ENCODE data around the gene TAX1BP3.

DNA sequence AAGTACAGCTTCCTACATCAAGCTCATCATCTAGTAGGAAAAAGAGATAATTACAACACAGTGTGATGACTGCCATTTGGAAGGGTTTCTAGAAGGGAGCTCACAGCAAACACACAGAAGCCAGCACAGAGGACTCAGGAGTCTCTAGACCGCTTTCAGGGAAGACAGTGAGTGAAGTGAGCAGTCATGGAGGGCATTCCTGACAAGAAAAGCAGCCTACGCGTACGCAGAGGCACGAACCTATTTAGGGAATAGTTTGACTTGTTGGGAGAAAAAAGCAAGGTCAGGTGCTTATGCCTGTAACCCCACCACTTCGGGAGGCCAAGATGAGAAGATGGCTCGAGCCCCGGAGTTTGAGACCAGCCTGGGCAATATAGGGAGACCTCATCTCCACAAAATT is 46.9 kb upstream of the TAX1BP3 start:
- TF ChIP-seq, protein P1, sequence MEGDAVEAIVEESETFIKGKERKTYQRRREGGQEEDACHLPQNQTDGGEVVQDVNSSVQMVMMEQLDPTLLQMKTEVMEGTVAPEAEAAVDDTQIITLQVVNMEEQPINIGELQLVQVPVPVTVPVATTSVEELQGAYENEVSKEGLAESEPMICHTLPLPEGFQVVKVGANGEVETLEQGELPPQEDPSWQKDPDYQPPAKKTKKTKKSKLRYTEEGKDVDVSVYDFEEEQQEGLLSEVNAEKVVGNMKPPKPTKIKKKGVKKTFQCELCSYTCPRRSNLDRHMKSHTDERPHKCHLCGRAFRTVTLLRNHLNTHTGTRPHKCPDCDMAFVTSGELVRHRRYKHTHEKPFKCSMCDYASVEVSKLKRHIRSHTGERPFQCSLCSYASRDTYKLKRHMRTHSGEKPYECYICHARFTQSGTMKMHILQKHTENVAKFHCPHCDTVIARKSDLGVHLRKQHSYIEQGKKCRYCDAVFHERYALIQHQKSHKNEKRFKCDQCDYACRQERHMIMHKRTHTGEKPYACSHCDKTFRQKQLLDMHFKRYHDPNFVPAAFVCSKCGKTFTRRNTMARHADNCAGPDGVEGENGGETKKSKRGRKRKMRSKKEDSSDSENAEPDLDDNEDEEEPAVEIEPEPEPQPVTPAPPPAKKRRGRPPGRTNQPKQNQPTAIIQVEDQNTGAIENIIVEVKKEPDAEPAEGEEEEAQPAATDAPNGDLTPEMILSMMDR (conservative IDR thresholded peaks at IDR 0.05) = no peak
- no peak for TF ChIP-seq EZH2 (IDR thresholded peaks at IDR 0.05; ENCODE audit: low read depth)

Measured in PC-9 (cell line).